ENCODE measurements around the gene FDXR.

FDXR gene

GRCh38 chr17:74860229-74860871 is 12.4 kb downstream of the FDXR start:
- TF ChIP-seq, protein P1, sequence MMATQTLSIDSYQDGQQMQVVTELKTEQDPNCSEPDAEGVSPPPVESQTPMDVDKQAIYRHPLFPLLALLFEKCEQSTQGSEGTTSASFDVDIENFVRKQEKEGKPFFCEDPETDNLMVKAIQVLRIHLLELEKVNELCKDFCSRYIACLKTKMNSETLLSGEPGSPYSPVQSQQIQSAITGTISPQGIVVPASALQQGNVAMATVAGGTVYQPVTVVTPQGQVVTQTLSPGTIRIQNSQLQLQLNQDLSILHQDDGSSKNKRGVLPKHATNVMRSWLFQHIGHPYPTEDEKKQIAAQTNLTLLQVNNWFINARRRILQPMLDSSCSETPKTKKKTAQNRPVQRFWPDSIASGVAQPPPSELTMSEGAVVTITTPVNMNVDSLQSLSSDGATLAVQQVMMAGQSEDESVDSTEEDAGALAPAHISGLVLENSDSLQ (IDR thresholded peaks at IDR 0.05): no peak
- no peak for TF ChIP-seq SP1 (IDR thresholded peaks at IDR 0.05)
- TF ChIP-seq ZNF384 (IDR thresholded peaks at IDR 0.05): no peak
- no peak for TF ChIP-seq HDGF (IDR thresholded peaks at IDR 0.05; ENCODE audit: borderline replicate concordance)
- no peak for TF ChIP-seq FOXM1 (IDR thresholded peaks at IDR 0.05; ENCODE audit: borderline replicate concordance)
- TF ChIP-seq L3MBTL2 (conservative IDR thresholded peaks at IDR 0.05): no peak
- TF ChIP-seq FOXK2 (IDR thresholded peaks at IDR 0.05): no peak
- TF ChIP-seq SUZ12 (IDR thresholded peaks at IDR 0.05): no peak
- no peak for TF ChIP-seq LEF1 (IDR thresholded peaks at IDR 0.05; ENCODE audit: borderline replicate concordance)
- TF ChIP-seq ELF4 (IDR thresholded peaks at IDR 0.05): no peak
- no peak for TF ChIP-seq TARDBP (IDR thresholded peaks at IDR 0.05)
- DNase-seq (ENCODE audit: extremely low spot score): no peak
- POLR2A ChIA-PET: interaction anchor here (0.9 to 3.0 kb wide), 2 partner anchors 13 to 17 kb away, joined by 3 to 19 read pairs; partner anchors contain the start of gene FDXR
- CTCF ChIA-PET: interaction anchor here (0.7 to 2.5 kb wide), 3 partner anchors 17 to 115 kb away, joined by 3 to 25 read pairs (median 8); no protein-coding TSS in a partner anchor

DNA sequence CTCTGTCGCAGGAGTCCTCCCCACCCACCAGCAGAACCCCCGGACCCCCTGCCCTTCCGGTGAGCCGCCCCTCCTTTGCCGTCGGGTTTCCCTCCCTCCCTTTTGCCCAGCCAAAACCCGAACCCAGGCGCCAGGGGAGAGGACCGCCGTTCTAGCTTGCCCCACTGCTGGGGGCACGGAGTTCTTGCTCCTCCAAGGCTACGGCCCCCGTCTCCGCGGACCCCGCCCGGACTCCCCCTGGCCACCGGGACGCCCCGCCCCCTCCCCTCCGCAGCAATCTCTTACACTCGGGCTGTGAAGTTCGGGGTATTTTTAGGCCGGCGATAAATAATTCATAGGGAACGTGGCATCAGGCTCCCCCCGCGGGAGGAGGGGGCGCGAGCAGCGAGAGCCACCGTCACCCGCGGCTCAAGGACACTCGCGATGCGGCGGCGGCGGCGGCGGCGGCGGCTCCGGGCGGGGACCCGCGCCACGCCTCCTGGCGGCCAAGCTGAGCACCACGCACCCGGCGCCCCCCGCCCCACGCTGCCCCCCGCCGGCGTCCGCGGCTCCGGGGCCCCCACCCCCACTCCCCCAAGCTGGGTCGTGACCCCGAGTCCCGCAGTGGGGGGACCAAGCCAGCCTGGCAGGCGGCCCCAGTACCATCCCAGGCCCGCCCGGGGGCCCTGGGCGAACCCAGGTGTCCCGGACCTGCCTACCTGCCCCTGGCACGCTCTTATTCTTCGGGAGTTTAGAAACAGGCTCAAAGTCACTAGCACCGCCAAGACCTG is 13.2 kb downstream of the FDXR start, which contains the start of gene GRIN2C:
GRIN2C (minus strand) TSS at position 427 of the 770 bp plus-strand sequence. CDS start 4,793 bp downstream, outside the sequence.
- peak; percentile 70 for DNase-seq (ENCODE audit: extremely low spot score)
- ChIA-PET POLR2A (interaction anchor here (0.9 to 3.0 kb wide), 4 partner anchors 13 to 17 kb away, joined by 3 to 19 read pairs (median 9); partner anchors contain the start of gene FDXR), CTCF (interaction anchor here (0.7 to 1.7 kb wide), 2 partner anchors 12 to 17 kb away, joined by 3 to 8 read pairs; no protein-coding TSS in a partner anchor)
- TF ChIP-seq FOXM1 (IDR thresholded peaks at IDR 0.05; ENCODE audit: borderline replicate concordance) (peak; percentile 44; the same call in 1 of the 2 replicates), TARDBP (IDR thresholded peaks at IDR 0.05) (no peak)

DNA sequence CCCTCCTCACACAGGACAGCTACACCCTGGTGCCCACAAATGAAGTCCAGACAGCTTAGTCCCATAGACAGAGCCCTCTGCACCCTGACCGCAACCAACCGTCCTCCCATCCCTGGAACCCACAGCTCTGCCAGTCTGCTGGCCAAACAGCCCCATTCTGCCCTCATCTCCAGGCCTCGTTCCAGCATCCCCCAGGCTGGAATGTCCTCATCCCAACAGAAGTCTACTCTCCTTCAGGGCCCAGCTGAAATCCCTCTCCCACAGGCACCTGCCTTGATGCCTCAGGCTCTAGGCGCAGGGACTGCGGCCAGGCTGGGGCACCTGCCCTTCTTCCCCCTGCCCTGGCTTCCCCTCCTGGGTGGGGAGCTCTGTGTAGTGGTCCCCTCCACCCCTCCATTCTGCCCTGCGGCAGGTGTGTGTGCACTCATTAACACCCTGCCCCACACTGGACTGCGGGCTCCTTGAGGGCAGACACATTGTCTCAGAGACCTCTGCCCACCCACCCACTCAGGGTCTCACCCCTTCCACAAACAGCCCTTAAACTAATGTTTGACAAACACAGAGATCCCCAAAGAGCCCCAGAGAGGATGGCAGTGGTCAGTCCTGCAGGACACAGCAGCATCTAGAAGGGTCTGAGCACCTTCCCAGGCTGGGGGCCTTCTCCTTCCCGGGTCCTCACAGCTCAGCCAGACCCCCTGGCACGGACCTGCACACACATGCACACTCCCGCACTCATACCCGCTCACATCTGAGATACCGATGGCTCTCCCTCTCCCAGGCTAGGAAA is 13.9 kb downstream of the FDXR start:
- CTCF ChIA-PET: interaction anchor here (0.7 to 2.0 kb wide), 5 partner anchors 12 to 22 kb away, joined by 3 to 11 read pairs (median 5); no protein-coding TSS in a partner anchor
- no peak for DNase-seq (ENCODE audit: extremely low spot score)
- POLR2A ChIA-PET: interaction anchor here (0.9 to 2.3 kb wide), 2 partner anchors 12 to 14 kb away, joined by 3 to 15 read pairs; partner anchors contain the start of gene FDXR

GRCh38 chr17:74857191-74857590 is 15.6 kb downstream of the FDXR start:
- DNase-seq (ENCODE audit: extremely low spot score): no peak
- ChIA-PET POLR2A (interaction anchor here (1.0 to 2.3 kb wide), 4 partner anchors 13 to 19 kb away, joined by 3 to 15 read pairs (median 4); partner anchors contain the start of gene FDXR), CTCF (interaction anchor here (2.0 kb wide), 1 partner anchor 14 kb away, joined by 11 read pairs; no protein-coding TSS in a partner anchor)
- TF ChIP-seq L3MBTL2 (conservative IDR thresholded peaks at IDR 0.05) (no peak), NFRKB (IDR thresholded peaks at IDR 0.05) (no peak), FOXA1 (IDR thresholded peaks at IDR 0.05) (no peak), LEF1 (IDR thresholded peaks at IDR 0.05; ENCODE audit: borderline replicate concordance) (no peak), ZNF384 (IDR thresholded peaks at IDR 0.05) (no peak), HDGF (IDR thresholded peaks at IDR 0.05; ENCODE audit: borderline replicate concordance) (no peak), ARNT (IDR thresholded peaks at IDR 0.05) (no peak), CTBP1 (IDR thresholded peaks at IDR 0.05; ENCODE audit: borderline replicate concordance) (no peak), SUZ12 (IDR thresholded peaks at IDR 0.05) (no peak), FOXM1 (IDR thresholded peaks at IDR 0.05; ENCODE audit: borderline replicate concordance) (no peak), BHLHE40 (IDR thresholded peaks at IDR 0.05; ENCODE audit: borderline replicate concordance) (no peak), FOXK2 (IDR thresholded peaks at IDR 0.05) (no peak), TARDBP (IDR thresholded peaks at IDR 0.05) (no peak)
- TF ChIP-seq, protein P1 (IDR thresholded peaks at IDR 0.05): no peak

More for the DNA sequence above, 13.9 kb downstream of the FDXR start:
- TF ChIP-seq SUZ12 (IDR thresholded peaks at IDR 0.05) (no peak), HDGF (IDR thresholded peaks at IDR 0.05; ENCODE audit: borderline replicate concordance) (no peak), BHLHE40 (IDR thresholded peaks at IDR 0.05; ENCODE audit: borderline replicate concordance) (no peak), ARNT (IDR thresholded peaks at IDR 0.05) (no peak), TARDBP (IDR thresholded peaks at IDR 0.05) (no peak), FOXA1 (IDR thresholded peaks at IDR 0.05) (no peak), ELF4 (IDR thresholded peaks at IDR 0.05) (no peak), LEF1 (IDR thresholded peaks at IDR 0.05; ENCODE audit: borderline replicate concordance) (no peak), ZNF384 (IDR thresholded peaks at IDR 0.05) (no peak), FOXM1 (IDR thresholded peaks at IDR 0.05; ENCODE audit: borderline replicate concordance) (no peak), SP1 (IDR thresholded peaks at IDR 0.05) (no peak), L3MBTL2 (conservative IDR thresholded peaks at IDR 0.05) (no peak), FOXK2 (IDR thresholded peaks at IDR 0.05) (no peak), NFRKB (IDR thresholded peaks at IDR 0.05) (no peak)

- POLR2A ChIA-PET: interaction anchor here (1.2 kb wide), 1 partner anchor 17 kb away, joined by 4 read pairs; the partner anchor contains the start of gene FDXR
- TF ChIP-seq ARNT (IDR thresholded peaks at IDR 0.05): no peak
- no peak for TF ChIP-seq BHLHE40 (IDR thresholded peaks at IDR 0.05; ENCODE audit: borderline replicate concordance)
- TF ChIP-seq L3MBTL2 (conservative IDR thresholded peaks at IDR 0.05): no peak
- no peak for TF ChIP-seq TARDBP (IDR thresholded peaks at IDR 0.05)
- no peak for TF ChIP-seq CTBP1 (IDR thresholded peaks at IDR 0.05; ENCODE audit: borderline replicate concordance)
- TF ChIP-seq SP1 (IDR thresholded peaks at IDR 0.05): no peak
- TF ChIP-seq NFRKB (IDR thresholded peaks at IDR 0.05): no peak
- no peak for TF ChIP-seq LEF1 (IDR thresholded peaks at IDR 0.05; ENCODE audit: borderline replicate concordance)
- no peak for TF ChIP-seq SUZ12 (IDR thresholded peaks at IDR 0.05)
- TF ChIP-seq FOXA1 (IDR thresholded peaks at IDR 0.05): no peak
- CTCF ChIA-PET: interaction anchor here (0.8 to 1.4 kb wide), 3 partner anchors 9 to 40 kb away, joined by 3 to 8 read pairs (median 3); no protein-coding TSS in a partner anchor
- DNase-seq (ENCODE audit: extremely low spot score): no peak
Observed at GRCh38 chr17:74856112-74856511, 16.7 kb downstream of the FDXR start.
